CD14-positive monocyte (primary cell): ENCODE measurements around the gene ERO1A. TPM values are rescaled to one million over a fixed set of nuclear protein-coding genes. Genes with fewer than 3 reads are reported as not detected.
A peak's percentile ranks its signal among the peaks of the same experiment; 100 is the strongest.

Experiments used
- DNase-seq, 3 donors: peaks; one replicate each; pipeline ENCODE4 v3.0.0-alpha.2; 2011 to 2022
- H2AFZ ChIP-seq: 2 replicates; pipeline ENCODE4 v1.6.0; 2012; ENCODE audit warnings: mild to moderate bottlenecking, low read depth, low read length, inconsistent platforms; ENCODE audit not compliant: insufficient read depth, poor library complexity, severe bottlenecking
- H3K27ac ChIP-seq, 2 donors: 1 replicate in 1 of 2; 2 replicates in 1 of 2; pipeline ENCODE4 v1.5.1; 2012 to 2013; ENCODE audit warnings: low read length in 2 of 2, control low read depth in 1 of 2, inconsistent platforms in 1 of 2, low read depth in 1 of 2, mild to moderate bottlenecking in 1 of 2
- H3K27me3 ChIP-seq, 2 donors: one replicate each; pipeline versions ENCODE4 v1.6.0 to v1.6.1; 2011 to 2013; ENCODE audit warnings: low read length in 2 of 2; ENCODE audit not compliant: control insufficient read depth in 2 of 2, insufficient read depth in 2 of 2
- H3K36me3 ChIP-seq, 2 donors: replicated peaks in 1 of 2; 1 replicate in 1 of 2; 2 replicates in 1 of 2; pipeline versions ENCODE4 v1.5.1 to v1.6.1; 2012 to 2013; ENCODE audit warnings: low read length in 2 of 2, control low read depth in 1 of 2, inconsistent platforms in 1 of 2, mild to moderate bottlenecking in 1 of 2; ENCODE audit not compliant: insufficient read depth in 2 of 2, control insufficient read depth in 1 of 2
- H3K4me1 ChIP-seq, 2 donors: 1 replicate in 1 of 2; 2 replicates in 1 of 2; pipeline versions ENCODE4 v1.5.1 to v1.6.1; 2012 to 2013; ENCODE audit warnings: low read length in 2 of 2, control low read depth in 1 of 2, inconsistent platforms in 1 of 2, mild to moderate bottlenecking in 1 of 2, moderate library complexity in 1 of 2; ENCODE audit not compliant: insufficient read depth in 2 of 2, control insufficient read depth in 1 of 2
- H3K4me2 ChIP-seq: replicated peaks from 2 replicates; pipeline ENCODE3; 2012; ENCODE audit warnings: low read length, moderate library complexity, mild to moderate bottlenecking; ENCODE audit not compliant: poor library complexity, severe bottlenecking; ENCODE audit errors: extremely low read depth
- H3K4me3 ChIP-seq, 3 experiments: fragments of 200-600 bp in 1 of 3; sonication (generic) in 1 of 3; replicated peaks in 1 of 3; 1 replicate in 2 of 3; 2 replicates in 1 of 3; pipeline ENCODE4 v1.5.1; 2011 to 2013; ENCODE audit warnings: low read length in 3 of 3, mild to moderate bottlenecking in 3 of 3, control low read depth in 2 of 3, low read depth in 2 of 3, inconsistent platforms in 1 of 3, moderate library complexity in 1 of 3
- H3K79me2 ChIP-seq: 2 replicates; pipeline ENCODE4 v1.6.0; 2012; ENCODE audit warnings: mild to moderate bottlenecking, control low read depth, inconsistent platforms, low read length, moderate library complexity; ENCODE audit not compliant: insufficient read depth
- H3K9ac ChIP-seq: 2 replicates; pipeline ENCODE4 v1.6.0; 2017; ENCODE audit warnings: low read length, mild to moderate bottlenecking; ENCODE audit not compliant: insufficient read depth, poor library complexity, severe bottlenecking
- H3K9me3 ChIP-seq, 2 donors: replicated peaks in 1 of 2; 1 replicate in 1 of 2; 2 replicates in 1 of 2; pipeline versions ENCODE4 v1.5.1 to v1.6.1; 2012 to 2013; ENCODE audit warnings: low read length in 2 of 2, control low read depth in 1 of 2; ENCODE audit not compliant: control insufficient read depth in 1 of 2, insufficient read depth in 1 of 2
- H4K20me1 ChIP-seq: 2 replicates; pipeline ENCODE4 v1.6.0; 2012; ENCODE audit warnings: mild to moderate bottlenecking, low read length, control low read depth, moderate library complexity; ENCODE audit not compliant: insufficient read depth
- H3K27ac Mint-ChIP-seq, 7 donors: one replicate each; pipeline ENCODE4 v1.8.0; 2020; ENCODE audit warnings: mild to moderate bottlenecking in 7 of 7, mixed read lengths in 7 of 7, moderate library complexity in 6 of 7, inconsistent platforms in 2 of 7
- H3K27me3 Mint-ChIP-seq, 3 donors: one replicate each; pipeline ENCODE4 v1.8.0; 2021 to 2022; ENCODE audit warnings: low read depth in 3 of 3, mild to moderate bottlenecking in 3 of 3, mixed read lengths in 3 of 3, moderate library complexity in 3 of 3, inconsistent platforms in 1 of 3
- H3K36me3 Mint-ChIP-seq, 2 donors: one replicate each; pipeline ENCODE4 v1.8.0; 2020; ENCODE audit warnings: mixed read lengths in 2 of 2, inconsistent platforms in 1 of 2, mild to moderate bottlenecking in 1 of 2
- H3K4me1 Mint-ChIP-seq: one replicate; pipeline ENCODE4 v1.8.0; 2020; ENCODE audit warnings: mild to moderate bottlenecking, mixed read lengths
- H3K4me3 Mint-ChIP-seq, 2 donors: one replicate each; pipeline ENCODE4 v1.8.0; 2020; ENCODE audit warnings: mild to moderate bottlenecking in 2 of 2, mixed read lengths in 2 of 2, moderate library complexity in 1 of 2
- H3K9me3 Mint-ChIP-seq, 7 donors: one replicate each; pipeline ENCODE4 v1.8.0; 2020 to 2022; ENCODE audit warnings: mixed read lengths in 7 of 7, mild to moderate bottlenecking in 6 of 7, moderate library complexity in 6 of 7, inconsistent platforms in 2 of 7
- CTCF ChIP-seq: fragments of 200-600 bp; IDR thresholded peaks from one replicate; pipeline ENCODE4 v1.8.0; 2022; ENCODE audit warnings: antibody characterized with exemption, mild to moderate bottlenecking
- WGBS: methylation state at CpG from one replicate; pipeline ENCODE4 v1.1.5; 2013; ENCODE audit warnings: missing lambda C conversion rate; ENCODE audit not compliant: insufficient coverage; 5-methylcytosine and 5-hydroxymethylcytosine counted together
- intact Hi-C, 2 donors: fragments of 100-400 bp; cut with micrococcal nuclease; formaldehyde crosslinking; loops; one replicate each; pipeline versions ENCODE4 v1.15.0 to v1.15.1; 2023
- polyA plus RNA-seq, 3 donors: library from polyadenylated mRNA; depleted of rRNA in 1 of 3; unstranded in 2 of 3; stranded (reverse) in 1 of 3; fragments of 300-500 nt in 2 of 3; fragments of >200 nt in 1 of 3; fragmentation: Illumina TruSeq in 2 of 3; gene quantifications; 1 replicate in 2 of 3; 2 replicates in 1 of 3; pipeline ENCODE4 v1.2.3, GENCODE V29; 2012 to 2021

Gene ERO1A
- polyA plus RNA-seq, 3 donors: 22.1 to 39.5 (median 29.2) TPM

- H3K36me3 ChIP-seq: no peaks in the 10 kb centered on the region
- Mint-ChIP-seq H3K27me3 (peaks cover 0 to 1% (median 0%) of the 10 kb centered on the region in 3 donors), H3K4me3 (peak overlapping the region in 1 of 2 donors; percentile 27), H3K9me3 (peaks cover 0 to 9% (median 5%) of the 10 kb centered on the region in 7 donors), H3K36me3 (no peaks in the 10 kb centered on the region), H3K4me1 (peaks cover 5% of the 10 kb centered on the region), H3K27ac (no peak overlapping the region)
- no peaks in the 10 kb centered on the region for H3K79me2 ChIP-seq
- intact Hi-C loops: no loop called here
- no peak overlapping the region for H3K27ac ChIP-seq
- H3K9ac ChIP-seq: no peak overlapping the region
- H3K9me3 ChIP-seq: peaks cover 0 to 3% of the 10 kb centered on the region in 2 donors
- no peak for TF ChIP-seq CTCF
- DNase-seq: no peak
- no peaks in the 10 kb centered on the region for H4K20me1 ChIP-seq
- no CpG with 5 or more reads among the region's 1 CpG for WGBS
- no peak overlapping the region for H3K4me3 ChIP-seq
- H3K4me2 ChIP-seq: peak overlapping the region; percentile 10
- no peaks in the 10 kb centered on the region for H3K27me3 ChIP-seq
- no peaks in the 10 kb centered on the region for H3K4me1 ChIP-seq
- H2AFZ ChIP-seq: peak overlapping the region; percentile 24
Measured at GRCh38 chr14:52602131-52602530, 93.2 kb downstream of the ERO1A start.

- intact Hi-C loops: no loop called here
- no peaks in the 10 kb centered on the region for H3K27me3 Mint-ChIP-seq
Measured at GRCh38 chr14:52599974-52600373, 95.4 kb downstream of the ERO1A start.

More at GRCh38 chr14:52599974-52600373, 95.4 kb downstream of the ERO1A start:
- H3K36me3 Mint-ChIP-seq: no peaks in the 10 kb centered on the region
- no peak for DNase-seq
- no peaks in the 10 kb centered on the region for H3K27me3 ChIP-seq
- whole genome bisulfite sequencing: 100% methylated on average over 1 of the region's 3 CpGs
- no peak for TF ChIP-seq CTCF
- H2AFZ ChIP-seq: no peak overlapping the region
- H3K9me3 Mint-ChIP-seq: peaks cover 2 to 16% (median 8%) of the 10 kb centered on the region in 7 donors
- no peak overlapping the region for H3K27ac Mint-ChIP-seq
- no peak overlapping the region for H3K4me2 ChIP-seq
- peaks cover 0 to 3% of the 10 kb centered on the region in 2 donors for H3K9me3 ChIP-seq
- peaks cover 5% of the 10 kb centered on the region for H3K4me1 Mint-ChIP-seq
- no peaks in the 10 kb centered on the region for H3K36me3 ChIP-seq
- H3K4me1 ChIP-seq: no peaks in the 10 kb centered on the region
- no peak overlapping the region for H3K4me3 ChIP-seq
- H3K27ac ChIP-seq: no peak overlapping the region
- no peaks in the 10 kb centered on the region for H3K79me2 ChIP-seq
- no peak overlapping the region for H3K4me3 Mint-ChIP-seq
- H4K20me1 ChIP-seq: no peaks in the 10 kb centered on the region
- no peak overlapping the region for H3K9ac ChIP-seq
